GM12865 (cell line): ENCODE measurements around the gene PIMREG.

Experiments used
- DNase-seq: peaks from one replicate; pipeline ENCODE4 v3.0.0; 2010; ENCODE audit warnings: low read depth
- H3K4me3 ChIP-seq: 2 replicates; pipeline ENCODE4 v1.5.1; 2011; ENCODE audit warnings: mild to moderate bottlenecking, low read depth, low read length, control low read depth
- CTCF ChIP-seq: IDR thresholded peaks from 2 replicates; pipeline ENCODE4 v1.5.1; 2011; ENCODE audit warnings: low read length, control low read depth, low read depth, inconsistent platforms; ENCODE audit not compliant: insufficient read depth; ENCODE audit errors: missing control alignments

Gene PIMREG

DNA sequence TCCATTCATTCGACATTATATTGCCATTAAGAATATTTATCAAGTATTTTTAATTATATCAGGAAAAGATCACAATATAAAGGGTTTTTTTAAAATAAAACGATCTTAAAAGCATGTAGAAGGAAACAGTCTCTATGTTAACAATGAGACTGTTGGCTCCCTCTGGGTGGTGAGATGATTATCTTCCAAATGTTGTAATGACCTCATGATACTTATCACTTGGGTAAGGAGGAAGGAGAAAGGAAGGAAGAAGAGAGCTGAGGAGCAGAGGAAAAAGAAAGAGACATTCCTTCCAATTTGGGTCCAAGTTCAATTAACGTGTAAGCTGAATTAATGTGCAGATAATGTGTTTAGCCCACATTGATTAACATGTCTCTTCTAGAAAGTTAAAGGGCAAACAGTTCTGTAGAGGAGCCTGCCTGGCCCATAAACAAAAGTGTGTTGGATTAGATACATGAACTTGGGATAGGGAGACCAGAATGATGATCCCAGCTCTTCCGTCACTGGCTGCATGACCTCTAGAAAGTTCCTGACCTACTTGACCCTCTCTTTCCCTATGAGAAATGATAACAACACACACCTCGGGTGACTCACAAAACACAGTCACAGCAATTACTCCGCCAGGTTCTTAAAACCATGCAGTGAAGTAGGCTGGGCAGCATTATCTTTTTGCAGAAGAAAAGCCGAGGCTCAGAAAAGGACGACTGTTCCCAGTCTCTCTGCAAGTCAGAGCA is 32.0 kb downstream of the PIMREG start:
- H3K4me3 ChIP-seq = no peak overlapping the region
- DNase-seq = no peak
- no peak for TF ChIP-seq CTCF

DNA sequence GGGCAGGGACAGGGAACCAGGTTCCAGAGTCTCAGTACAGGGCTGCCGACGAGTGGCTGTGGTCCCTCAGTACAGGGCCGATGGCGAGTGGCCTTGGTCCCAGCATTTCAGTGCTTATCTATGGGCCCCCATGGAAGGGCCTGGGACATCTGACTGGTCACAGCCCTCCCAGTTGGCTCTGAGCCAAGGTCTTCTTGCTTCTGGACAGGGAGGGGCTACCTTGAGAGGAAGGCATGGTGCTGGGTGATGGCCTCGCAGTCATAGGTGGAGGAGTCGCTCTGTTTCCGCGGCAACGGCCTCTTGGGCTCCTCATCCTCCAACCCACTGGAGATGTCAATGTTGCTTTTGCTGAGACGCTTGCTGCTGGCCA is 32.5 kb downstream of the PIMREG start:
- no peak for TF ChIP-seq CTCF
- H3K4me3 ChIP-seq = no peak overlapping the region
- DNase-seq = no peak

GRCh38 chr17:6477831-6478383 is 33.7 kb downstream of the PIMREG start:
- TF ChIP-seq CTCF = no peak
- no peak overlapping the region for H3K4me3 ChIP-seq
- no peak for DNase-seq

DNA sequence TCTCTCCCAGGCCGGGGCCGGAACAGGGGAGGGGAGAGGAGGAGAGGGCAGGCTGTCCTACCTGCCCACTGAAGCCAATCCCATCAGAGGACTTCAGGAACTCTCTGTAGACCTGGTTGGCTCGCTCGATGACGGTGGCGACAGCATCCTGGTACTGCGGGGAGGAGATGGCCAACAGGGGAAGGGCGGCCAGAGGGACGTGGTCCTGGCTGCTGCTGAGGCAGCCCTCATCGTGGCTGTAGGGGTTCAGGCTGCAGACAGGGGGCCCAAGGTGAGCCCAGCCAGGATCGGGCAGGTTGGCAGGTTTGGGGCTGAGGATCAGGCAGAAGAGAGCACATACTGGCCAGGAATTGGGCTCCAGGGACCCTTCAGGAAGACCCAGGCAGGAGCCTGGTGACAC is 34.2 kb downstream of the PIMREG start:
- TF ChIP-seq CTCF = no peak
- no peak overlapping the region for H3K4me3 ChIP-seq
- DNase-seq = no peak

DNA sequence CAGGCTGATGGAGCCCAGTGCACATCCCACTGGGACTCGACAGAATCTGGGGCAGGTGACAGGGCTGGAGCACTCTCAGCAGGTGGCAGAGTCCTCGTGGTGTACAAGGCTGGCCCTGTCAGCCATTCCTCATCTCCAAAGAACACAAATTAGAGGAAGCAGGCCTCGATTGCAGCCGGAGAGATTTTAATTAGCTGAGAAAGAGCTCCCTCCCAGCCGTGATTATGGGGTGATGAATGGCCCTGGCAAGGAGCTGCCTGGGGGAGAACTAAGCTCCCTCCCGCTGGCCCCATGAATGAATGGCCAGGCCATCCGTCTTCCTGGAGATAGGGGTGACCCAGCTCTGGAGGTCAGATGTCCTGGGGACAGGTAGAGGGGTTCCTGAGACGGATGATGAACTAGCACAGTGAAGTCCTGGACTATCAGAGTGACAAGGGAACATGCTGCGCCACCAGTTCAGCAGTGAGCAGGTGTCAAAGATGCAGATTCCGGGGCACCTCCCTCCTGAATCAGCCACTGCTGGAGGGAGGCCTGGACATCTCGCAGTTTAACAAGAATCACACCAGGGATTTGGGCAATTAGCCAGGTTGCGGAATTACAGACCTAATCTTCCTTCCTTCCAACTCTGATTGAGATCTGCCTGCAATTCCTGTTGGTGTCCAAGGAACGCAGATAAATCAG is 35.5 kb downstream of the PIMREG start:
- H3K4me3 ChIP-seq = no peak overlapping the region
- TF ChIP-seq CTCF = no peak
- no peak for DNase-seq

DNA sequence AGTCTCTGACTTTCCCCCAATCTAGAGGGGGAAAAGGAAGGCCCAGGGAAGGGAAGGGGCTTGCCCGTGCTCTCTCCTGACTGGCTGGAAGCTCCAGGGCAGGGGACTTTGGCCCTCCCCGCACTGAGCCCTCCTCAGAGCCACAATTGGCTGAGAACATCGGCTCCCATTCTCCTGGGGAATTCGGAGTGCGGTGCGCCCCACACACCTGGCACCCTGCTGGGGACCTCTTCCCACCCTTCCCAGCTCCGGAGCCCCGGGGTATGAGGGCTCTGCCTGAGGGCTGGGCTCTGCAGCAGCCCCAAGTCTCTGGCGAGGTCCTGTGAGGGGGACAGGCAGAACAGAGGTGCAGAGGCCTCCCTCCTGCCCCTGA is 36.0 kb downstream of the PIMREG start:
- TF ChIP-seq CTCF = no peak
- no peak for DNase-seq
- H3K4me3 ChIP-seq = no peak overlapping the region
